ENCODE results near the gene LCP2.

DNA sequence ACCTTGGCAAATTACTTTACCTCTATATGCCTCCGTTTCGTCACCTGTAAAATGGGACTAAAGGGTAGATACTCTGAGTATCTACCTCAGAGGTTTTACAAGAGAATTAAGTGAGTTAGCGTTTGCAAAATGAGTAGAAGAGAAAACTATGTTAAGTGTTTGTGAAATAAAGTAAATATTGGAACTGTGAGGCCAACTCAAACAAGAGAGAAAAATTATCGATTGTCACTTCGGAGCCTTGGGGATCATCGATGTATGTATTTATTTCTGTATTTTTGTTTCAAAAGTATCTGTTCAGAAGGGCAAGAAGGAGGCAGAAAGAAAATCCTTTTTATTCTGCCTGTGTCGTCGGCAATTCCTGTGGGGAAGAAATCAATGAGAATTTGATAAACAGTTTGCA lies 90.6 kb downstream of the LCP2 start:
- TF ChIP-seq, protein P1, sequence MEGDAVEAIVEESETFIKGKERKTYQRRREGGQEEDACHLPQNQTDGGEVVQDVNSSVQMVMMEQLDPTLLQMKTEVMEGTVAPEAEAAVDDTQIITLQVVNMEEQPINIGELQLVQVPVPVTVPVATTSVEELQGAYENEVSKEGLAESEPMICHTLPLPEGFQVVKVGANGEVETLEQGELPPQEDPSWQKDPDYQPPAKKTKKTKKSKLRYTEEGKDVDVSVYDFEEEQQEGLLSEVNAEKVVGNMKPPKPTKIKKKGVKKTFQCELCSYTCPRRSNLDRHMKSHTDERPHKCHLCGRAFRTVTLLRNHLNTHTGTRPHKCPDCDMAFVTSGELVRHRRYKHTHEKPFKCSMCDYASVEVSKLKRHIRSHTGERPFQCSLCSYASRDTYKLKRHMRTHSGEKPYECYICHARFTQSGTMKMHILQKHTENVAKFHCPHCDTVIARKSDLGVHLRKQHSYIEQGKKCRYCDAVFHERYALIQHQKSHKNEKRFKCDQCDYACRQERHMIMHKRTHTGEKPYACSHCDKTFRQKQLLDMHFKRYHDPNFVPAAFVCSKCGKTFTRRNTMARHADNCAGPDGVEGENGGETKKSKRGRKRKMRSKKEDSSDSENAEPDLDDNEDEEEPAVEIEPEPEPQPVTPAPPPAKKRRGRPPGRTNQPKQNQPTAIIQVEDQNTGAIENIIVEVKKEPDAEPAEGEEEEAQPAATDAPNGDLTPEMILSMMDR (IDR thresholded peaks at IDR 0.05) = no peak
- TF ChIP-seq POLR2A (IDR thresholded peaks at IDR 0.05) = no peak

Data from upper lobe of left lung (tissue), 4 donors.